ENCODE results near the gene BRPF1. TPM values are rescaled to one million over a fixed set of nuclear protein-coding genes. Genes with fewer than 3 reads are reported as not detected.

The BRPF1 gene
- total and polyA plus RNA-seq, 2 experiments from 2014 or later: 8.0 to 24.7 TPM

DNA sequence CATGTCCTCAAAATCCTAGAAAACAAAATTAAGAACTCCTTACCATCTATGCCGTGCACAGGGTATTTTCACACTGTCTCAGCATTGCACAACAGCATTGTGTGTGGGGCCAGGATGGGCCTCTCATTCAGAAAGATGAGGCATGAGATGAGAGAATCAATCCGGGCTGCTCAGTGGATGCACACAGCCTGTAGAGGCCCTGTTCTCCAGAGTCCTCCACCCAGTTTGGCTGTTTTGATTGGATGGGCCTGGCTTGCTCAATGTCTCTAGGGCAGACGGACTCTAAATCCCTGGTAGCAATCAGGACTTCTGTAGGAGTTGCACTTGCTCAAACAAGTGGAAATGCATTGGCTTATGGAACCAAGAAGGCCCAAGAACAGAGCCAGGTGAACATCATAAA lies 48.1 kb upstream of the BRPF1 start (continued):
- TF ChIP-seq EZH2 (IDR thresholded peaks at IDR 0.05; ENCODE audit: low read depth, unreplicated experiment): no peak
- TF ChIP-seq JUNB (IDR thresholded peaks at IDR 0.05; ENCODE audit: unreplicated experiment): no peak
- TF ChIP-seq ZNF114 (CRISPR knock-in tag; IDR thresholded peaks at IDR 0.05): no peak
- TF ChIP-seq, protein P1, sequence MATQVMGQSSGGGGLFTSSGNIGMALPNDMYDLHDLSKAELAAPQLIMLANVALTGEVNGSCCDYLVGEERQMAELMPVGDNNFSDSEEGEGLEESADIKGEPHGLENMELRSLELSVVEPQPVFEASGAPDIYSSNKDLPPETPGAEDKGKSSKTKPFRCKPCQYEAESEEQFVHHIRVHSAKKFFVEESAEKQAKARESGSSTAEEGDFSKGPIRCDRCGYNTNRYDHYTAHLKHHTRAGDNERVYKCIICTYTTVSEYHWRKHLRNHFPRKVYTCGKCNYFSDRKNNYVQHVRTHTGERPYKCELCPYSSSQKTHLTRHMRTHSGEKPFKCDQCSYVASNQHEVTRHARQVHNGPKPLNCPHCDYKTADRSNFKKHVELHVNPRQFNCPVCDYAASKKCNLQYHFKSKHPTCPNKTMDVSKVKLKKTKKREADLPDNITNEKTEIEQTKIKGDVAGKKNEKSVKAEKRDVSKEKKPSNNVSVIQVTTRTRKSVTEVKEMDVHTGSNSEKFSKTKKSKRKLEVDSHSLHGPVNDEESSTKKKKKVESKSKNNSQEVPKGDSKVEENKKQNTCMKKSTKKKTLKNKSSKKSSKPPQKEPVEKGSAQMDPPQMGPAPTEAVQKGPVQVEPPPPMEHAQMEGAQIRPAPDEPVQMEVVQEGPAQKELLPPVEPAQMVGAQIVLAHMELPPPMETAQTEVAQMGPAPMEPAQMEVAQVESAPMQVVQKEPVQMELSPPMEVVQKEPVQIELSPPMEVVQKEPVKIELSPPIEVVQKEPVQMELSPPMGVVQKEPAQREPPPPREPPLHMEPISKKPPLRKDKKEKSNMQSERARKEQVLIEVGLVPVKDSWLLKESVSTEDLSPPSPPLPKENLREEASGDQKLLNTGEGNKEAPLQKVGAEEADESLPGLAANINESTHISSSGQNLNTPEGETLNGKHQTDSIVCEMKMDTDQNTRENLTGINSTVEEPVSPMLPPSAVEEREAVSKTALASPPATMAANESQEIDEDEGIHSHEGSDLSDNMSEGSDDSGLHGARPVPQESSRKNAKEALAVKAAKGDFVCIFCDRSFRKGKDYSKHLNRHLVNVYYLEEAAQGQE (IDR thresholded peaks at IDR 0.05; ENCODE audit: unreplicated experiment): no peak
- TF ChIP-seq, protein P2, sequence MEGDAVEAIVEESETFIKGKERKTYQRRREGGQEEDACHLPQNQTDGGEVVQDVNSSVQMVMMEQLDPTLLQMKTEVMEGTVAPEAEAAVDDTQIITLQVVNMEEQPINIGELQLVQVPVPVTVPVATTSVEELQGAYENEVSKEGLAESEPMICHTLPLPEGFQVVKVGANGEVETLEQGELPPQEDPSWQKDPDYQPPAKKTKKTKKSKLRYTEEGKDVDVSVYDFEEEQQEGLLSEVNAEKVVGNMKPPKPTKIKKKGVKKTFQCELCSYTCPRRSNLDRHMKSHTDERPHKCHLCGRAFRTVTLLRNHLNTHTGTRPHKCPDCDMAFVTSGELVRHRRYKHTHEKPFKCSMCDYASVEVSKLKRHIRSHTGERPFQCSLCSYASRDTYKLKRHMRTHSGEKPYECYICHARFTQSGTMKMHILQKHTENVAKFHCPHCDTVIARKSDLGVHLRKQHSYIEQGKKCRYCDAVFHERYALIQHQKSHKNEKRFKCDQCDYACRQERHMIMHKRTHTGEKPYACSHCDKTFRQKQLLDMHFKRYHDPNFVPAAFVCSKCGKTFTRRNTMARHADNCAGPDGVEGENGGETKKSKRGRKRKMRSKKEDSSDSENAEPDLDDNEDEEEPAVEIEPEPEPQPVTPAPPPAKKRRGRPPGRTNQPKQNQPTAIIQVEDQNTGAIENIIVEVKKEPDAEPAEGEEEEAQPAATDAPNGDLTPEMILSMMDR (conservative IDR thresholded peaks at IDR 0.05; ENCODE audit: low read depth in 2 of 2): no peak
- no peak for TF ChIP-seq EZH2phosphoT487 (IDR thresholded peaks at IDR 0.05; ENCODE audit: unreplicated experiment)
- TF ChIP-seq CREB1 (CRISPR knock-in tag; IDR thresholded peaks at IDR 0.05; ENCODE audit: low read depth): no peak

DNA sequence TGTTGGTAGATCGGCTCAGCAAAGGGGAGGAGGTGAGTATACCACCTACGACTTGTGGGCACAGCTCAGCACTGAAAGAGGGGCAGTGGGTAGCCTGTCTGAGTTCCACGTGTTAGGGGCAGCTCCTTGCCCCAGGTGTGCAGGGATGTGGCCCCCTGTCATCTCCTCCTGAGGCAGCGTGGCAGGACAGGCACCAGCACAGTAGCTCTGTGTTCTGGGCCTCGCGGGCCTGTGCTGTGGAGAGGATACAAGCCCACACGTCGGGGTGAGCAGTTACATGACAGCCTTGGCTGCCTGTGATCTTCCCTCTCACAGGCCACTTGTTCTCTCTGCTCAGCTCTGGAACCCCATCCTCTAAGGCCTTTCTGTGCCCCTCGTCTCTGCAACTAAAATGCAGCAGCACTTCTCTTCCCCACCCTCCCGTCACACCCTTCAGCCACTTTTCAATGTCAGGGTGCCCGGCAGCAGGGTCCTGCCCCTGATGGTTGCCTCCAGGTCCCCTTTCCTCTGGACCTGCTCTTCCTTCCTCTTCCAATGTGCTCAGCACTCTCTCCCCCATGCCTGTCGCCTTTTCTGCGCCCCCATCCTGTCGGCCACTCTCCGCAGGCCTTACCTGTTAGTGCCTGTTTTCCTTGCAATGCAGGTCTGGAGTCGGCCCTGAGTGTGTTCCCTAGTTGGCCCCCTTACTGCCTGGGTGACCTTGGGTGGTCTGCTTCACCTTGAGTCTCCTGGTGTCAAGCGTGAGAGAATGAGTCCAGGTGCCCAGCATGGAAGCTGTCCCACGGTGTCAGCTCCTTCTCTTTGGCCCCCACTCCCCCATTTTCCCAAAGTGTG lies 46.1 kb upstream of the BRPF1 start:
- Histone ChIP-seq H3F3A (replicated peaks; ENCODE audit: low read depth) (no peaks in the 10 kb centered on the region), H2AFZ (no peak overlapping the region), H3K79me2 (replicated peaks; ENCODE audit: insufficient read depth) (no peaks in the 10 kb centered on the region), H3K4me3 (no peak overlapping the region), H3K9me2 (ENCODE audit: insufficient read depth) (no peaks in the 10 kb centered on the region), H3K36me3 (ENCODE audit: insufficient read depth) (peaks cover 11% of the 10 kb centered on the region), H4K20me1 (replicated peaks; ENCODE audit: insufficient read depth) (no peaks in the 10 kb centered on the region; the same call in 1 of the 2 replicates), H3K27ac (ENCODE audit: low read depth) (no peak overlapping the region), H3K27me3 (ENCODE audit: insufficient read depth) (no peaks in the 10 kb centered on the region), H3K4me1 (ENCODE audit: insufficient read depth) (no peaks in the 10 kb centered on the region), H3K4me2 (no peak overlapping the region)
- no peak overlapping the region for H3K27ac Mint-ChIP-seq
- ATAC-seq: no peak
- no peaks in the 10 kb centered on the region; the same call in 2 of the 3 replicates for H3K9me3 Mint-ChIP-seq
- no peak overlapping the region for H3K4me3 Mint-ChIP-seq
- no peak for DNase-seq (ENCODE audit: low spot score)
- H3K36me3 Mint-ChIP-seq (ENCODE audit: low read depth): peaks cover 53% of the 10 kb centered on the region
- no peaks in the 10 kb centered on the region; the same call in 2 of the 3 replicates for H3K4me1 Mint-ChIP-seq
- peaks cover 1% of the 10 kb centered on the region for H3K27me3 Mint-ChIP-seq (ENCODE audit: insufficient read depth, low read depth, poor library complexity)
- TF ChIP-seq POLR2AphosphoS5 (IDR thresholded peaks at IDR 0.05; ENCODE audit: low read depth): no peak
- no peak for TF ChIP-seq EZH2phosphoT487 (IDR thresholded peaks at IDR 0.05; ENCODE audit: unreplicated experiment)
- TF ChIP-seq, protein P3, sequence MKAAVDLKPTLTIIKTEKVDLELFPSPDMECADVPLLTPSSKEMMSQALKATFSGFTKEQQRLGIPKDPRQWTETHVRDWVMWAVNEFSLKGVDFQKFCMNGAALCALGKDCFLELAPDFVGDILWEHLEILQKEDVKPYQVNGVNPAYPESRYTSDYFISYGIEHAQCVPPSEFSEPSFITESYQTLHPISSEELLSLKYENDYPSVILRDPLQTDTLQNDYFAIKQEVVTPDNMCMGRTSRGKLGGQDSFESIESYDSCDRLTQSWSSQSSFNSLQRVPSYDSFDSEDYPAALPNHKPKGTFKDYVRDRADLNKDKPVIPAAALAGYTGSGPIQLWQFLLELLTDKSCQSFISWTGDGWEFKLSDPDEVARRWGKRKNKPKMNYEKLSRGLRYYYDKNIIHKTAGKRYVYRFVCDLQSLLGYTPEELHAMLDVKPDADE (IDR thresholded peaks at IDR 0.05): no peak
- TF ChIP-seq ZNF114 (CRISPR knock-in tag; IDR thresholded peaks at IDR 0.05): no peak
- TF ChIP-seq, protein P1 (IDR thresholded peaks at IDR 0.05; ENCODE audit: unreplicated experiment): no peak
- TF ChIP-seq CREB1 (CRISPR knock-in tag; IDR thresholded peaks at IDR 0.05; ENCODE audit: low read depth): no peak
- no peak for TF ChIP-seq NANOG (IDR thresholded peaks at IDR 0.05; ENCODE audit: borderline replicate concordance)
